HG02970 (cell line): ENCODE measurements around the gene CCNC.
A peak's percentile ranks its signal among the peaks of the same experiment; 100 is the strongest.

Experiments used
- ATAC-seq: cut with Tn5 transposase; IDR thresholded peaks from one replicate; pipeline ENCODE4 v1.9.1; 2021; ENCODE audit warnings: mild to moderate bottlenecking, moderate library complexity, moderate number of reproducible peaks; ENCODE audit not compliant: unreplicated experiment, low FRiP score

CCNC gene, protein sequence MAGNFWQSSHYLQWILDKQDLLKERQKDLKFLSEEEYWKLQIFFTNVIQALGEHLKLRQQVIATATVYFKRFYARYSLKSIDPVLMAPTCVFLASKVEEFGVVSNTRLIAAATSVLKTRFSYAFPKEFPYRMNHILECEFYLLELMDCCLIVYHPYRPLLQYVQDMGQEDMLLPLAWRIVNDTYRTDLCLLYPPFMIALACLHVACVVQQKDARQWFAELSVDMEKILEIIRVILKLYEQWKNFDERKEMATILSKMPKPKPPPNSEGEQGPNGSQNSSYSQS

GRCh38 chr6:99568103-99568933 lies at the start of gene CCNC:
Gene CCNC (minus strand): TSS chr6:99568660. CDS start chr6:99568527, 133 bp downstream.
- peak; percentile 99 for ATAC-seq

- ATAC-seq = no peak
Measured at GRCh38 chr6:99617131-99617530, 48.7 kb upstream of the CCNC start.

- ATAC-seq = peak; percentile 10
Measured at GRCh38 chr6:99614430-99615186, 46.1 kb upstream of the CCNC start.

GRCh38 chr6:99613705-99614429 lies 45.4 kb upstream of the CCNC start:
- ATAC-seq = peak; percentile 51

DNA sequence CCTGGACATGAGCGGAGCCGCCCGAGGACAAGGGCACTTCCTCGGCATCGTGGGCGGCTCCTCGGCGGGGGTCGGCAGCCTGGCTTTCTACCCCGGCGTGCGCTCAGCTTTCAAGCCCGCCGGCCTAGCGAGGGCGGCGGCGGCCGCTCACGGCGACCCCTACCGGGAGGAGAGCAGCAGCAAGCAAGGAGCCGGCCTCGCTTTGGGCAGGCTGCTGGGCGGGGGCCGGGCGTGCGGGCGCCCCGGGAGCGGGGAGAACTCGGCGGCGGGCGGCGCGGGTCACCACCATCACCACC lies 44.9 kb upstream of the CCNC start:
- ATAC-seq = peak; percentile 55

- ATAC-seq = no peak
Measured at GRCh38 chr6:99612551-99613408, 44.3 kb upstream of the CCNC start.

- ATAC-seq = peak; percentile 52
Measured at GRCh38 chr6:99611148-99611547, 42.7 kb upstream of the CCNC start.

DNA sequence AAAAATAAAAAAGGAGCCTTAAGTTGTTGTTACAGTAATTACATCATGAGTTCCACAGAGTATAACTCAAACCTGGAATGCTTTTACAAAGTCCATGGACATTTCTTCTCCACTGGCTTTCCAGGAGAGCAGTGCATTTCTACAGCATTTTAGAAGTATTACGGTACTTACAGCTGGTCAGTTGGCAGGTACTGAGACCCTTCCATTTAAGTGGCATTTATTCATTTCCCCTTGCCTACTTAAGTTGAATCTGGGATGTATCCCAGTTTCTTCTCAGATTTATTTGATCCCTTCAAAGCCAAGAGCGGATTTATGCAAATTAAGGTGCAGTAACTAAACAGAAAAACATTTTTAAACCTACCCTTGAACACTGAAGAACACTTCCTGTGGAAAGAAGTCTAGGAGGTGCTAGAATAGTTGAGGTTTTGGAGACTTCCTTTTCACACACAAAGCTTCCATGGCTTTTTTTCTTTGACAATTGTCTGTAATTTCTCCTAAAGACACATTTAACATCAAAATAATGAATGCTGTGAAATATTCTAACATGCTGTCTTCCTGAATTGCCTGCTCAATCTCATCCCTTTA lies 41.5 kb upstream of the CCNC start:
- ATAC-seq = no peak

DNA sequence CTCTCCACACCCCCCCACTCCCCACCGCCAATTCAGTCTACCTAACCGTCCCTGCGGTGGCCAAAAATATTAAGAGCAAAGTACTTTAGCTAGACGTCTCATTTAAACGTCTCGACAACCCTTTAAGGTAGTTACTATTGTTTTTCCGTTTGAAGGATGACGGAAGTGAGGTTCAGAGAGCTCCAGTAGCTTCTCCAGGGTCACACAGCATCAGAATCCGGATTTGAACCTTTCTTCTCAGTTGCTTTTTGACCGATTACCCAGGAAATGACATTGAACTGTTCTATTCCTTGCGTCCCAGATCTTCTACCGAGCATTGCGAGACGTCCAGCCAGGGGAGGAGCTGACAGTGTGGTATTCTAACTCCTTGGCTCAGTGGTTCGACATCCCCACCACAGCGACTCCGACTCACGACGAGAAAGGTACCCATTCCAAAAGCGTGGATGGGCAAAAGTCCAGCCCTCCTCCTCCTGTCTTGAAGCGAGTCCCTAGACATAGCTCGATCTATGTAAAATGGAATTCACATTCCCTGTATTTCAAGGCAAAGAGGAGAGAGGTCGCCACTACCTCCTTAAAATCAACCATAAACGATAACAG lies 40.5 kb upstream of the CCNC start:
- ATAC-seq = no peak

DNA sequence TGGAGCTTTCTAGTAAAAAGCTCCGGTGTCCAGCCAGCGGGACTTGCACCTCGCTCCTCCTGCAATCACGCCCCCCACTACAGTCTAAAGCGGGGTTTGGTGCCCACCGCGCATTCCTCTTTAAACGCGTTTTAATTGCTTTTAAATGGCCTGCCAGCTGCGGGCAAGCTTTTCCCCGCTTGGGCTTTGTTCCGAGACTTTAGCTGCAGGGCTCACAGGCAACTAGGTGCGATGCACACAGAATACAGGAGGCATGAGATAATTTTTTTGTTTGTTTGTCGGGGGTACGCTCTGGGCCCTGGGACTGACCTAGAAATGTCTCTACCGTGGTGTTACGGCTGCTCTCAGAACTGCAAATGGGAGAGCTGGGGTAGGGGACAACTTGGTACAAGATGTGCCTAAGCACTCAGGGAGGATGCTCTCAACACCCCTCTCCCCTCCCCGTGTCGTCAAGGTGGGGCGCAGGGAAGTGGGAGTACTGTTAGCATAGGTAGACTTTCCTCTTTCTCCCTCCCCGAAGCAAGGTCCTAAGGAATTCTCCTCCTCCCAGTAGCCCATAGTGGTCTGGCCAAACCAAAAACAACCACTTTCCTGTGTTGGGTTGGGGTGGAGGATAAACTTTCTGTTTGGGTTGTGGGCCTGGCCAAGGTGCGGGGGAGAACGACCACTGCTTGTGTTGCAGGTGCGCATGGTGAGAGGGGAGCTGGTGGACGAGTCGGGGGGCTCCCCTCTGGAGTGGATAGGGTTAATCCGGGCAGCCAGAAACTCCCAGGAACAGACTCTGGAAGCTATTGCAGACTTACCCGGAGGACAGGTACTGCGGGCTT lies 39.8 kb upstream of the CCNC start:
- ATAC-seq = no peak

DNA sequence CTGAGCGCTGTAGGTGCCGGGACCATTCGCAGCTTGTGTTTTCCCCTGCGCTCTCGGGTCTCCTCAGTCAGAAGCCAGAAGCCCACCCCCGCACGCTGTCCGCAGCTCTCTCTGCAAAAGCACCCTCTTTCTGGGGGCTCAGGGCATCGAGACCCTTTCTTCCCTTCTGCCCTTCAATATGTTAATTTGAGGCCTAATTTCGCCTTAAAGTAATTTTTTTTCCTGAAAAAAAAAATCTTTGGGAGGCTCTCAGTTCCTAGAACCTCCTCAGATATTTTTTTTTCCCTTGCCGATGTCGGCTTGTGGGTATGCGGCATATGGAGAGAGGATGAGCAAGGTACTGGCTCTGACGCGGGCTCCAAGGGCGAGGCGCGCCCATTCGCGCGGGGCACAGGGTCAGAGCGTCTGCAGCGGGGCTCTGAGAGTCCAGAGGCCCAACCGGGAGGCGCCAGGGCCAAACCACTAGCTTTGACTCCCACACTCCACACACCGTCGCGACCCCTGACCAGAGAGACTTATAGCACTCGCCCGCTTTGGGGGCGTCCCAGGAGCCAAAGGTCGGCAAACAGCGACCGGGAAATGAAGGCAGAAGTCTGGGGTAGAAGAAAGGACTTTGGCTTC lies 39.1 kb upstream of the CCNC start:
- no peak for ATAC-seq

GRCh38 chr6:99606656-99607415 lies 38.4 kb upstream of the CCNC start, which contains the start of gene PRDM13:
Gene PRDM13 (plus strand): TSS chr6:99606833. CDS start chr6:99607035, 202 bp downstream.
- ATAC-seq = no peak

DNA sequence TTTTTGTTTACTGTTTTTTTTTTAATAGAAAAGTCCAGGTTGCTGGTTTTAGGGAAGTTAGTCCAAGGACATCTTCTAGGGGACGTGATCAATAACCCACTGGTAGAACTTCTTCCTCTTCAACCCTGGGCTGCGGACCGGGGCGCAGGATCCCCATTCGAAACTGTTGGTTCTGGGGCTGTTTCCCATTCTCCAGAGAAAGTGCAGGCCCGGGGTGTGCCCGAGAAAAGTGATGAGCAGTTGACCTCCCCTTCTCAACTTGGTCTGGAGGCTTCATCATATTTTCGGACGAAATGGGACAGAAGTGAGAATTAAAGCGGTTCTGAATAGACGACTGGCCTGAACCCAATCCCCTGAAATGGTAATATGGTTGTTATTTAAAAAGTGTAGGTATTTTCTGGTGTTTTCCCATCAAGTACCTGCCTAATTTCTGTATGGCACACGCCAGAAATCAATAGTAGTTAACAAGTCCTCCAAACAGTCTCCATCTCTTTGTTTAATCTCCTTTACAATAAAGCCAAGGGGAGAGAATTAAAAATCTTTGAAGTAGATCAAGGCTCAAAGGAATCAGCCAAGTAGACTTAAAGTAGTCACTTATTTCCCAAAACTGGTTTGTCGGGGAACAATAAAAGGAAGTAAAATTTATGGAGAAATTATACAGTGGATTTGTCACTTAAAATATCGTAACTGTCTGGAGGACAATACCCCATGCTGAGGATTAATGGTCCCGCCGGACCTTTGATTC lies 37.6 kb upstream of the CCNC start:
- ATAC-seq = no peak

GRCh38 chr6:99605074-99605734 lies 36.7 kb upstream of the CCNC start:
- ATAC-seq = no peak

GRCh38 chr6:99604166-99605073 lies 36.0 kb upstream of the CCNC start:
- ATAC-seq = no peak
